CD4-positive, alpha-beta T cell (primary cell): ENCODE data around the gene LILRB1. TPM values are rescaled to one million over a fixed set of nuclear protein-coding genes. Genes with fewer than 3 reads are reported as not detected.
A peak's percentile ranks its signal among the peaks of the same experiment; 100 is the strongest.
"Not testable (repeated sequence)": the region's sequence is repeated elsewhere in the genome, so short reads cannot be mapped to it uniquely, and the experiment has no call there.

Experiments
- ATAC-seq: fragments of 200-7000 bp; cut with Tn5 transposase; one replicate; pipeline ENCODE4 v1.10.0; 2022; ENCODE audit warnings: mild to moderate bottlenecking; ENCODE audit not compliant: poor library complexity
- CTCF ChIA-PET: fragments of 350-600 bp; sonication (Branson Sonifier 250); formaldehyde crosslinking; loops from one replicate; lab custom pipeline; 2021; ENCODE audit warnings: antibody characterized with exemption, inconsistent platforms; lab: Charles Lee
- POLR2A ChIA-PET: fragments of 350-600 bp; sonication (Branson Sonifier 250); formaldehyde crosslinking; loops from one replicate; lab custom pipeline; 2021; ENCODE audit warnings: antibody characterized with exemption, inconsistent platforms; lab: Charles Lee
- DNase-seq, 14 experiments: peaks; one replicate each; pipeline ENCODE4 v3.0.0-alpha.2; 2013 to 2020; ENCODE audit warnings: mixed read lengths in 2 of 14
- H3K27ac ChIP-seq, 2 donors: one replicate each; pipeline versions ENCODE4 v1.5.1 to v1.7.0; 2013; ENCODE audit warnings: low read length in 2 of 2, low read depth in 1 of 2, mild to moderate bottlenecking in 1 of 2
- H3K27me3 ChIP-seq, 2 experiments: 1 replicate in 1 of 2; 2 replicates in 1 of 2; pipeline versions ENCODE4 v1.6.1 to v1.7.0; 2013; ENCODE audit warnings: low read length in 2 of 2, control low read depth in 1 of 2, mild to moderate bottlenecking in 1 of 2, moderate library complexity in 1 of 2; ENCODE audit not compliant: insufficient read depth in 2 of 2, control insufficient read depth in 1 of 2
- H3K36me3 ChIP-seq: one replicate; pipeline ENCODE4 v1.6.1; 2013; ENCODE audit warnings: low read length, control low read depth; ENCODE audit not compliant: insufficient read depth
- H3K4me1 ChIP-seq: one replicate; pipeline ENCODE4 v1.6.1; 2013; ENCODE audit warnings: low read length, control low read depth; ENCODE audit not compliant: insufficient read depth
- H3K4me3 ChIP-seq: one replicate; pipeline ENCODE4 v1.5.1; 2013; ENCODE audit warnings: mild to moderate bottlenecking, low read length, moderate library complexity
- H3K9me3 ChIP-seq, 2 experiments: 1 replicate in 1 of 2; 2 replicates in 1 of 2; pipeline versions ENCODE4 v1.6.1 to v1.7.0; 2013; ENCODE audit warnings: low read length in 2 of 2, mild to moderate bottlenecking in 2 of 2, control low read depth in 1 of 2, moderate library complexity in 1 of 2; ENCODE audit not compliant: control insufficient read depth in 1 of 2, insufficient read depth in 1 of 2
- H3K27ac Mint-ChIP-seq: one replicate; pipeline ENCODE4 v1.8.0; 2020; ENCODE audit warnings: mixed read lengths
- H3K27me3 Mint-ChIP-seq: one replicate; pipeline ENCODE4 v1.8.0; 2021; ENCODE audit warnings: mixed read lengths
- H3K36me3 Mint-ChIP-seq: one replicate; pipeline ENCODE4 v1.8.0; 2021; ENCODE audit warnings: low read depth, mixed read lengths
- H3K4me1 Mint-ChIP-seq: one replicate; pipeline ENCODE4 v1.8.0; 2021; ENCODE audit warnings: low read depth, mixed read lengths
- H3K4me3 Mint-ChIP-seq: one replicate; pipeline ENCODE4 v1.8.0; 2020; ENCODE audit warnings: mild to moderate bottlenecking, mixed read lengths
- H3K9me3 Mint-ChIP-seq: one replicate; pipeline ENCODE4 v1.8.0; 2020; ENCODE audit warnings: mixed read lengths
- CTCF ChIP-seq: fragments of 200-600 bp; IDR thresholded peaks from one replicate; pipeline ENCODE4 v1.8.0; 2022; ENCODE audit warnings: antibody characterized with exemption, mild to moderate bottlenecking
- intact Hi-C, 2 experiments: fragments of 100-400 bp; cut with DNase I in 1 of 2; cut with micrococcal nuclease in 1 of 2; formaldehyde crosslinking; loops; one replicate each; pipeline versions ENCODE4 v1.15.1 to v1.9.0; 2023 to 2025; cut with DNase I, micrococcal nuclease
- total RNA-seq, 174 experiments: library from RNA in 2 of 174; stranded (reverse) in 2 of 174; gene quantifications; one replicate each; pipeline ENCODE4 v1.2.3 and lab custom pipeline; 2021 to 2026

Gene LILRB1
- total RNA-seq, 2 experiments from 2014 or later: 0.22 to 0.38 TPM

DNA sequence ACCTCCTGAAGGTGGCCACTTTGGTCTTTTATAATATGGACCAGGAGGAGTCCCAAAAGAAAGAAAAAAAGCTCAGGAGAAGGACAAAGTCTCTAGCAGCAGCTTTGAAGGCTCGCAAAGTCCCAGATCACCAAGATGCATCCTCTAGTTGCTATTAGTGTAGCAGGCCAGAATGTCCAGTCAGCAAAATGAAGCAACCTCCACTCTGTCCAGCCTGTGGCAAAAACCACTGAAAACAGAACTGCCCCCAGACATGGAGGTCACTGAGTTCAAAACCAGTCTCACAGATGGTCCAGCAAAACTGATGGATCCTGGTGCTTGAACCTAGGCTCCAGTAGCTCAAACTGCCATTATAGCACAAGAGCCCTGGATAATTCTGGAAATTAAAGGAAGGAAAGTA, 42.9 kb downstream of the LILRB1 start:
- ChIA-PET POLR2A (no interaction called here), CTCF (no interaction called here)
- Histone ChIP-seq H3K27me3 (peaks cover 18 to 20% of the 10 kb centered on the region in 2 experiments), H3K27ac (no peak overlapping the region), H3K36me3 (no peaks in the 10 kb centered on the region), H3K4me1 (no peaks in the 10 kb centered on the region), H3K9me3 (peaks cover 0 to 9% of the 10 kb centered on the region in 2 experiments), H3K4me3 (no peak overlapping the region)
- no peaks in the 10 kb centered on the region for H3K36me3 Mint-ChIP-seq
- no peak overlapping the region for H3K4me3 Mint-ChIP-seq
- ATAC-seq (no peak), DNase-seq (no peak)
- H3K9me3 Mint-ChIP-seq: peaks cover 10% of the 10 kb centered on the region
- H3K27me3 Mint-ChIP-seq: peaks cover 32% of the 10 kb centered on the region
- no peak for TF ChIP-seq CTCF
- no peak overlapping the region for H3K27ac Mint-ChIP-seq
- intact Hi-C loops: no loop called here
- H3K4me1 Mint-ChIP-seq: no peaks in the 10 kb centered on the region

- POLR2A ChIA-PET: no interaction called here
- peak; percentile 36 for TF ChIP-seq CTCF
- Histone ChIP-seq H3K9me3 (peaks cover 0 to 7% of the 10 kb centered on the region in 2 experiments), H3K4me3 (no peak overlapping the region), H3K4me1 (no peaks in the 10 kb centered on the region), H3K27me3 (peaks cover 18 to 20% of the 10 kb centered on the region in 2 experiments), H3K36me3 (no peaks in the 10 kb centered on the region), H3K27ac (no peak overlapping the region)
- no peaks in the 10 kb centered on the region for H3K4me1 Mint-ChIP-seq
- ATAC-seq (no peak), DNase-seq (peak in 3 of 14 experiments; percentile 25 to 51 (median 38))
- H3K27me3 Mint-ChIP-seq: peaks cover 32% of the 10 kb centered on the region
- intact Hi-C loops: no loop called here
- CTCF ChIA-PET: no interaction called here
- H3K9me3 Mint-ChIP-seq: peaks cover 3% of the 10 kb centered on the region
- no peak overlapping the region for H3K4me3 Mint-ChIP-seq
- H3K27ac Mint-ChIP-seq: no peak overlapping the region
- no peaks in the 10 kb centered on the region for H3K36me3 Mint-ChIP-seq
These were observed 43.8 kb downstream of the LILRB1 start for GRCh38 chr19:54674021-54674617.

- peaks cover 9 to 10% of the 10 kb centered on the region in 2 experiments for H3K27me3 ChIP-seq
- H3K36me3 Mint-ChIP-seq, CTCF ChIA-PET, H3K4me3 ChIP-seq, H3K27ac ChIP-seq, H3K4me3 Mint-ChIP-seq, ATAC-seq, H3K4me1 Mint-ChIP-seq, H3K4me1 ChIP-seq, H3K9me3 ChIP-seq, H3K9me3 Mint-ChIP-seq, H3K27ac Mint-ChIP-seq, POLR2A ChIA-PET, H3K36me3 ChIP-seq: not testable (repeated sequence)
- TF ChIP-seq CTCF: peak; percentile 86
- DNase-seq: peak in 3 of 14 experiments; percentile 49 to 66 (median 60)
- intact Hi-C loops: loop anchor here in 1 of 2 experiments (1.0 kb wide), 1 partner anchor 198 kb away; no protein-coding TSS in a partner anchor
- peaks cover 21% of the 10 kb centered on the region for H3K27me3 Mint-ChIP-seq
These were observed 46.0 kb downstream of the LILRB1 start for GRCh38 chr19:54676210-54676834.
